A549 (cell line): Measurements from ENCODE around the gene GLIPR1. TPM values are rescaled to one million over a fixed set of nuclear protein-coding genes. Genes with fewer than 3 reads are reported as not detected.
A peak's percentile ranks its signal among the peaks of the same experiment; 100 is the strongest.

ENCODE experiments used
- ATAC-seq, 2 experiments: fragments of 200-7000 bp in 1 of 2; fragments of >200 bp in 1 of 2; cut with Nextera tagmentation in 1 of 2; cut with Tn5 transposase in 1 of 2; 3 replicates each; pipeline versions ENCODE4 v1.8.0 to v1.9.1; 2018 to 2020; ENCODE audit warnings: mild to moderate bottlenecking in 1 of 2, moderate library complexity in 1 of 2
- CTCF ChIA-PET: fragments of 300-600 bp; sonication (Branson Sonifier 250); formaldehyde crosslinking; extraction: SDS; loops from one replicate; lab custom pipeline; 2021; ENCODE audit warnings: antibody characterized with exemption, inconsistent platforms; lab: Yijun Ruan, JAX
- POLR2A ChIA-PET: fragments of 350-600 bp; formaldehyde crosslinking; extraction: SDS; loops from one replicate; lab custom pipeline; 2021; ENCODE audit warnings: antibody characterized with exemption, inconsistent platforms; lab: Yijun Ruan, JAX
- DNase-seq, 2 experiments: peaks; one replicate each; pipeline versions ENCODE4 v3.0.0 to v3.0.0-alpha.2; 2011 to 2016; ENCODE audit warnings: low read depth in 1 of 2, low spot score in 1 of 2
- FAIRE-seq: peaks from 2 replicates; lab custom pipeline; 2011; peaks lifted over from hg19 to GRCh38; lab: Jason Lieb, UNC
- H3K27ac ChIP-seq, 2 experiments: fragments of >200 bp; sonication (Bioruptor Twin); formaldehyde crosslinking; 3 replicates each; pipeline ENCODE4 v1.5.1; 2016 to 2017
- H3K4me1 ChIP-seq: fragments of >200 bp; sonication (Bioruptor Twin); formaldehyde crosslinking; 3 replicates; pipeline ENCODE4 v1.6.1; 2016
- H3K4me2 ChIP-seq: fragments of >200 bp; sonication (Bioruptor Twin); formaldehyde crosslinking; 3 replicates; pipeline ENCODE4 v1.6.1; 2016
- H3K4me3 ChIP-seq: fragments of >200 bp; sonication (Bioruptor Twin); formaldehyde crosslinking; 3 replicates; pipeline ENCODE4 v1.5.1; 2016
- H3K9me3 ChIP-seq: fragments of >200 bp; sonication (Bioruptor Twin); formaldehyde crosslinking; 3 replicates; pipeline ENCODE4 v1.6.1; 2016
- BCL3 ChIP-seq: fragments of >200 bp; sonication (Bioruptor Twin); formaldehyde crosslinking; IDR thresholded peaks from 3 replicates; pipeline ENCODE4 v1.6.1; 2016
- CEBPB ChIP-seq, 2 experiments: fragments of >200 bp in 1 of 2; sonication (Bioruptor Twin) in 1 of 2; formaldehyde crosslinking in 1 of 2; IDR thresholded peaks; 2 replicates each; pipeline ENCODE4 v1.6.1; 2012 to 2016
- CHD2 ChIP-seq: fragments of 150-350 bp; IDR thresholded peaks from 2 replicates; pipeline ENCODE4 v1.6.1; 2014; ENCODE audit warnings: low read length; ENCODE audit not compliant: partially characterized antibody
- EHMT2 ChIP-seq: fragments of 200-600 bp; sonication (generic); IDR thresholded peaks from 2 replicates; pipeline ENCODE4 v1.6.1; 2016; ENCODE audit warnings: antibody characterized with exemption, low read depth, mild to moderate bottlenecking, moderate library complexity
- FOSB ChIP-seq: fragments of 250-450 bp; sonication (Bioruptor Pico); IDR thresholded peaks from 2 replicates; pipeline ENCODE4 v1.5.0; 2020; ENCODE audit warnings: mild to moderate bottlenecking, moderate library complexity
- FOSL2 ChIP-seq, 2 experiments: fragments of 450-650 bp in 1 of 2; fragments of >200 bp in 1 of 2; sonication (Bioruptor Twin) in 1 of 2; formaldehyde crosslinking; IDR thresholded peaks; 2 replicates each; pipeline versions ENCODE4 v1.5.0 to v1.6.1; 2016 to 2020; ENCODE audit warnings: mild to moderate bottlenecking in 1 of 2, moderate library complexity in 1 of 2
- GATA3 ChIP-seq: IDR thresholded peaks from 2 replicates; pipeline ENCODE4 v1.6.1; 2012; ENCODE audit warnings: borderline replicate concordance
- HDAC2 ChIP-seq: fragments of 200-600 bp; sonication (generic); IDR thresholded peaks from 2 replicates; pipeline ENCODE4 v1.6.1; 2016
- HOXA7 ChIP-seq: fragments of 250-450 bp; sonication (Bioruptor Pico); IDR thresholded peaks from 2 replicates; pipeline ENCODE4 v1.5.0; 2020; ENCODE audit warnings: mild to moderate bottlenecking, moderate library complexity
- HOXB13 ChIP-seq: fragments of 250-450 bp; sonication (Bioruptor Pico); IDR thresholded peaks from 2 replicates; pipeline ENCODE4 v1.5.0; 2020; ENCODE audit warnings: low read depth, mild to moderate bottlenecking, moderate library complexity
- HOXB5 ChIP-seq: fragments of 250-450 bp; sonication (Bioruptor Pico); IDR thresholded peaks from 2 replicates; pipeline ENCODE4 v1.5.0; 2020; ENCODE audit warnings: mild to moderate bottlenecking, moderate library complexity
- JUN ChIP-seq, 2 experiments: fragments of >200 bp; sonication (Bioruptor Twin); formaldehyde crosslinking; IDR thresholded peaks; 2 replicates in 1 of 2; 3 replicates in 1 of 2; pipeline ENCODE4 v1.6.1; 2016 to 2017
- JUNB ChIP-seq: fragments of >200 bp; sonication (Bioruptor Twin); formaldehyde crosslinking; IDR thresholded peaks from 2 replicates; pipeline ENCODE4 v1.6.1; 2016
- KDM5A ChIP-seq: fragments of 200-600 bp; sonication (generic); IDR thresholded peaks from 2 replicates; pipeline ENCODE4 v1.6.1; 2016; ENCODE audit warnings: antibody characterized with exemption, mild to moderate bottlenecking
- MAFK ChIP-seq: fragments of 450-650 bp; IDR thresholded peaks from 2 replicates; pipeline ENCODE4 v1.6.1; 2014; ENCODE audit not compliant: partially characterized antibody
- MAX ChIP-seq: IDR thresholded peaks from 2 replicates; pipeline ENCODE4 v1.6.1; 2012
- MYC ChIP-seq: IDR thresholded peaks from 2 replicates; pipeline ENCODE4 v1.6.1; 2012; ENCODE audit warnings: mild to moderate bottlenecking, inconsistent platforms, low read length, improper control_type of control experiment, borderline replicate concordance
- PBX3 ChIP-seq: IDR thresholded peaks from 2 replicates; pipeline ENCODE4 v1.6.1; 2012
- PHF8 ChIP-seq: fragments of 200-600 bp; sonication (generic); IDR thresholded peaks from 2 replicates; pipeline ENCODE4 v1.6.1; 2016; ENCODE audit warnings: low read depth, mild to moderate bottlenecking, antibody characterized with exemption, moderate library complexity, borderline replicate concordance
- POLR2A ChIP-seq: IDR thresholded peaks from 2 replicates; pipeline ENCODE4 v1.6.1; 2012; ENCODE audit warnings: mild to moderate bottlenecking, low read length
- REST ChIP-seq: fragments of 200-600 bp; sonication (generic); IDR thresholded peaks from 2 replicates; pipeline ENCODE4 v1.6.1; 2016; ENCODE audit warnings: antibody characterized with exemption, mild to moderate bottlenecking, moderate library complexity
- RFX5 ChIP-seq: fragments of 450-650 bp; IDR thresholded peaks from 2 replicates; pipeline ENCODE4 v1.7.1; 2014; ENCODE audit warnings: antibody characterized with exemption, mild to moderate bottlenecking, moderate library complexity
- SMC3 ChIP-seq: fragments of >200 bp; sonication (Bioruptor Twin); formaldehyde crosslinking; IDR thresholded peaks from 3 replicates; pipeline ENCODE4 v1.6.1; 2018; ENCODE audit warnings: inconsistent platforms
- ZC3H11A ChIP-seq: fragments of 450-650 bp; IDR thresholded peaks from 2 replicates; pipeline ENCODE4 v1.6.1; 2014; ENCODE audit warnings: antibody characterized with exemption, mild to moderate bottlenecking
- ZNF302 ChIP-seq: fragments of 250-450 bp; sonication (Bioruptor Pico); IDR thresholded peaks from 2 replicates; pipeline ENCODE4 v1.9.0; 2021; ENCODE audit warnings: inconsistent platforms, mild to moderate bottlenecking, moderate library complexity
- WGBS: methylation state at CpG from one replicate; pipeline ENCODE4 v1.1.6; 2017; ENCODE audit errors: missing lambda C conversion rate; 5-methylcytosine and 5-hydroxymethylcytosine counted together
- polyA plus RNA-seq, 4 experiments: library from polyadenylated mRNA; depleted of rRNA in 3 of 4; stranded (reverse); fragments of >200 nt; fragmentation: RNase III in 1 of 4; extraction: RNeasy Plus Mini Kit Qiagen cat#74134 plus additional on column Dnase treatment in 1 of 4; gene quantifications; 2 replicates in 3 of 4; 3 replicates in 1 of 4; pipeline ENCODE4 v1.2.3, GENCODE V29; 2011 to 2017
- TF ChIP-seq, protein P1 (sequence below): fragments of >200 bp; sonication (Bioruptor Twin); formaldehyde crosslinking; IDR thresholded peaks from 3 replicates; pipeline ENCODE4 v1.5.1; 2016
- TF ChIP-seq, protein P2 (sequence below): fragments of 150-350 bp; IDR thresholded peaks from 2 replicates; pipeline ENCODE4 v1.6.1; 2014; ENCODE audit warnings: low read depth, mild to moderate bottlenecking, low read length
- TF ChIP-seq, protein P3 (sequence below): IDR thresholded peaks from 2 replicates; pipeline ENCODE4 v1.6.1; 2012; ENCODE audit warnings: low read depth, borderline replicate concordance

GLIPR1 gene
- polyA plus RNA-seq, 2 of the 4 experiments (the other 2 are of a cell fraction): 42.2 to 44.5 TPM

DNA sequence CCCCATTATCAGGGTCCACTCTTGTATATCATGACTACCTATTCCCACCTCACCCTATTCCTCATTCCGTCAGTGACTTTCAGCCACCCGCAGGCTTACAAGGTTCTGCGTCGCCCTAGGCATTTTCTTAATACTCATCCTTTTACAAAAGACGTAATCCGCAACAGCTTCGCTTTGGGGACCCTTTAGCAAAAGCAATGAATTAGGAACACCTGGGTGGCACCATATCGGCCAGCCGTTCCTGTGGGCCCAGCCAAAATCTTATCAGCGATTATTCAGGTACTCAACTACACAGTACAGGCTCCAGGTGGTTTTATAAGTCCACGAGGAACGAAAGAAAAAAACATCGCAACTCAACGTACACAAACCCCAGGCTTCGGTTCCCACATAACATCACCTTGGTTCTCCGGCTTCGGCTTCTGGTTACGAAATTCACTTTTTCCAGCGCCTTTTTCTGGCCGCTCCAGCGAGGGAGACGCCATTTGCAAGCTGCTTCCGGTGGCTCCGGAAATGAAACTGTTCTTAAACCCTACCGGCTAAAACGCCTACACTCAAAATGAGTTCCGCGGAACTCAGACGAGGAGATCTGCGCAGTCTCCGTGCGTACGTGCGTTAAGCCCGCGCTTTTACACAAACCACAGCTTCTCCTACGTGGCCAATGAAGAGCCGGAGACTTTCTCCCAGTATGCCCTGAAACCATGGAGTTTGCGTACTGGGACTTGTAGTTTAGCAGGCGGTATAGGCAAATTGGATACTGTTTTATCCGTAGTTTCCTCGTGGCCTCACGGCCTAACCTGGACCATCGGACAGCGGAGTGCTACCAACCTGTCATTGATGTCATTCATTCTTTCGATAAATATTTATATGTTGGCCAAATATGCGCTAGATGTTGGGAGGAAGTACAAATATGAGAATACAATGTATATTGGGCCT, 30.8 kb downstream of the GLIPR1 start, which contains the start of gene KRR1:
TSS of gene KRR1 (minus strand) at position 494 of the 933 bp plus-strand sequence. CDS start at position 482, 12 bp downstream.
- peaks cover 14% of the 10 kb centered on the region for H3K4me1 ChIP-seq
- ChIA-PET POLR2A (interaction anchor here (0.7 to 1.8 kb wide), 8 partner anchors 28 to 944 kb away, joined by 3 to 20 read pairs (median 8); partner anchors contain the start of genes GLIPR1L1, GLIPR1L2 and PHLDA1), CTCF (interaction anchor here (1.0 to 1.7 kb wide), 7 partner anchors 12 to 1075 kb away, joined by 3 to 8 read pairs (median 4); partner anchors contain the start of genes GLIPR1L2 and PHLDA1)
- DNase-seq: peak; percentile 84 to 100
- ATAC-seq: peak; percentile 99 to 100
- H3K27ac ChIP-seq: peak within 1 kb of the TSS; percentile 82 to 89
- 2% methylated on average over 47 of the region's 47 CpGs for WGBS
- peak within 1 kb of the TSS; percentile 96 for H3K4me2 ChIP-seq
- H3K4me3 ChIP-seq: peak within 1 kb of the TSS; percentile 72
- peak; percentile 99 for FAIRE-seq
- no peaks in the 10 kb centered on the region for H3K9me3 ChIP-seq
- TF ChIP-seq POLR2A: peak; percentile 41; the same call in 1 of the 2 replicates
- no peak for TF ChIP-seq CHD2
- 0 out of 2 replicates have a peak, but pooled peaks have one; percentile 56 for TF ChIP-seq MYC
- no peak for TF ChIP-seq MAFK
- peak; percentile 43; the same call in 2 of the 3 replicates for TF ChIP-seq SMC3
- TF ChIP-seq REST: 0 out of 2 replicates have a peak, but pooled peaks have one; percentile 34
- TF ChIP-seq BCL3: peak; percentile 59; the same call in 1 of the 3 replicates
- TF ChIP-seq FOSB (CRISPR knock-in tag): no peak
- TF ChIP-seq ZNF302 (CRISPR knock-in tag): no peak
- no peak for TF ChIP-seq EHMT2
- TF ChIP-seq CEBPB (IDR thresholded peaks at IDR 0.05): peak in 1 of 2 experiments; percentile 70; a peak in 2 of 4 replicates
- TF ChIP-seq GATA3: peak; percentile 52; the same call in 1 of the 2 replicates
- TF ChIP-seq, protein P1, sequence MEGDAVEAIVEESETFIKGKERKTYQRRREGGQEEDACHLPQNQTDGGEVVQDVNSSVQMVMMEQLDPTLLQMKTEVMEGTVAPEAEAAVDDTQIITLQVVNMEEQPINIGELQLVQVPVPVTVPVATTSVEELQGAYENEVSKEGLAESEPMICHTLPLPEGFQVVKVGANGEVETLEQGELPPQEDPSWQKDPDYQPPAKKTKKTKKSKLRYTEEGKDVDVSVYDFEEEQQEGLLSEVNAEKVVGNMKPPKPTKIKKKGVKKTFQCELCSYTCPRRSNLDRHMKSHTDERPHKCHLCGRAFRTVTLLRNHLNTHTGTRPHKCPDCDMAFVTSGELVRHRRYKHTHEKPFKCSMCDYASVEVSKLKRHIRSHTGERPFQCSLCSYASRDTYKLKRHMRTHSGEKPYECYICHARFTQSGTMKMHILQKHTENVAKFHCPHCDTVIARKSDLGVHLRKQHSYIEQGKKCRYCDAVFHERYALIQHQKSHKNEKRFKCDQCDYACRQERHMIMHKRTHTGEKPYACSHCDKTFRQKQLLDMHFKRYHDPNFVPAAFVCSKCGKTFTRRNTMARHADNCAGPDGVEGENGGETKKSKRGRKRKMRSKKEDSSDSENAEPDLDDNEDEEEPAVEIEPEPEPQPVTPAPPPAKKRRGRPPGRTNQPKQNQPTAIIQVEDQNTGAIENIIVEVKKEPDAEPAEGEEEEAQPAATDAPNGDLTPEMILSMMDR: no peak
- TF ChIP-seq RFX5: peak; percentile 57; the same call in 1 of the 2 replicates
- no peak for TF ChIP-seq HOXB13
- TF ChIP-seq PBX3: peak; percentile 50; the same call in 1 of the 2 replicates
- TF ChIP-seq MAX: peak; percentile 97
- TF ChIP-seq KDM5A: peak; percentile 98
- peak; percentile 91 to 93 for TF ChIP-seq JUN (IDR thresholded peaks at IDR 0.05)
- peak; percentile 45; the same call in 1 of the 2 replicates for TF ChIP-seq HOXB5 (CRISPR knock-in tag)
- 0 out of 2 replicates have a peak, but pooled peaks have one; percentile 14 for TF ChIP-seq ZC3H11A
- TF ChIP-seq, protein P2, sequence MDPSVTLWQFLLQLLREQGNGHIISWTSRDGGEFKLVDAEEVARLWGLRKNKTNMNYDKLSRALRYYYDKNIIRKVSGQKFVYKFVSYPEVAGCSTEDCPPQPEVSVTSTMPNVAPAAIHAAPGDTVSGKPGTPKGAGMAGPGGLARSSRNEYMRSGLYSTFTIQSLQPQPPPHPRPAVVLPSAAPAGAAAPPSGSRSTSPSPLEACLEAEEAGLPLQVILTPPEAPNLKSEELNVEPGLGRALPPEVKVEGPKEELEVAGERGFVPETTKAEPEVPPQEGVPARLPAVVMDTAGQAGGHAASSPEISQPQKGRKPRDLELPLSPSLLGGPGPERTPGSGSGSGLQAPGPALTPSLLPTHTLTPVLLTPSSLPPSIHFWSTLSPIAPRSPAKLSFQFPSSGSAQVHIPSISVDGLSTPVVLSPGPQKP: no peak
- no peak for TF ChIP-seq HOXA7 (CRISPR knock-in tag)
- TF ChIP-seq HDAC2: peak; percentile 47; the same call in 1 of the 2 replicates
- no peak for TF ChIP-seq JUNB
- no peak for TF ChIP-seq FOSL2 (IDR thresholded peaks at IDR 0.05)
- peak; percentile 22; the same call in 1 of the 2 replicates for TF ChIP-seq FOSL2 (CRISPR knock-in tag; IDR thresholded peaks at IDR 0.05)
- TF ChIP-seq, protein P3, sequence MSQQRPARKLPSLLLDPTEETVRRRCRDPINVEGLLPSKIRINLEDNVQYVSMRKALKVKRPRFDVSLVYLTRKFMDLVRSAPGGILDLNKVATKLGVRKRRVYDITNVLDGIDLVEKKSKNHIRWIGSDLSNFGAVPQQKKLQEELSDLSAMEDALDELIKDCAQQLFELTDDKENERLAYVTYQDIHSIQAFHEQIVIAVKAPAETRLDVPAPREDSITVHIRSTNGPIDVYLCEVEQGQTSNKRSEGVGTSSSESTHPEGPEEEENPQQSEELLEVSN: peak; percentile 98
- TF ChIP-seq PHF8: peak; percentile 72
